Lower leg skin (tissue), 3 donors: ENCODE data around the gene ALX3.

Source experiments
- POLR2A ChIP-seq, 2 donors: fragments of 450-650 bp; IDR thresholded peaks; one replicate each; pipeline ENCODE4 v1.6.1; 2016 to 2017; ENCODE audit warnings: antibody characterized with exemption in 2 of 2, mild to moderate bottlenecking in 1 of 2, moderate library complexity in 1 of 2
- TF ChIP-seq, protein P1 (sequence below), 3 donors: fragments of 450-650 bp; IDR thresholded peaks; one replicate each; pipeline ENCODE4 v1.5.1; 2016; ENCODE audit warnings: antibody characterized with exemption in 3 of 3, mild to moderate bottlenecking in 3 of 3, moderate library complexity in 2 of 3

DNA sequence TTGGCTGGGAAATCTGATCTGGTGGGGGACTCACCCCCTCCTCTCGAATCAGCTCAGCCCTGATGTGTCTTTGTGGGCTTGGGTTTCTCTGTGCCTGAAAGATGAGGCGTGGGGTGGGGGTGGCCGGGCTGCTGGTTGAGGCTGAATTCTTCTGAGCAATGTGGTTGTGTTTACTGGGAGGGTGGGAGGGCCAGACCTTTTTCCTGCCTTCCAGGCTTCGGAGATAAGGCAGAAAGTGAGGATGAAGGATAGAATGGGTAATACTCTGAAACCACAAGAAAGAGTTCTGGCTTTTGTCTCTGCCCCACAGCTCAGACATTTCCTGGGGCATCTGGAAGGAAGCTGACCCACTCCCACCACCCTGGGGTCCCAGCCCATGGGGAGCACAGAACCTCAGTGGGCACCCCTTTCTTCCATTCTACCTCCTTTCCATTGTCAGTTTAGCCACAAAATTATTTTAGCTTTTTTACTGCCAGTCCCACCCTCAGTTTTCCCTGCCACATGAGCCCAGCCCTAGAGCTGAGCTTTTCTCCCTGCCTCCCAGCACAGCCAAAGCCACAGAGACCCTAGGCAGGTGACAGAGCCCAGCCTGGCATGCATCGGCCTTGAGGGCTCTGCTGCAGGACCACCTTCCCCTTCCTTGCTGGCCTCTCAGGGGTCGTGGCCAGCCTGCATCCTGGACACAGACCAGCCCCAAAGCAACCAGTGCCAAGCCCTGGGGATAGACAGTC is 11.2 kb downstream of the ALX3 start:
- TF ChIP-seq, protein P1, sequence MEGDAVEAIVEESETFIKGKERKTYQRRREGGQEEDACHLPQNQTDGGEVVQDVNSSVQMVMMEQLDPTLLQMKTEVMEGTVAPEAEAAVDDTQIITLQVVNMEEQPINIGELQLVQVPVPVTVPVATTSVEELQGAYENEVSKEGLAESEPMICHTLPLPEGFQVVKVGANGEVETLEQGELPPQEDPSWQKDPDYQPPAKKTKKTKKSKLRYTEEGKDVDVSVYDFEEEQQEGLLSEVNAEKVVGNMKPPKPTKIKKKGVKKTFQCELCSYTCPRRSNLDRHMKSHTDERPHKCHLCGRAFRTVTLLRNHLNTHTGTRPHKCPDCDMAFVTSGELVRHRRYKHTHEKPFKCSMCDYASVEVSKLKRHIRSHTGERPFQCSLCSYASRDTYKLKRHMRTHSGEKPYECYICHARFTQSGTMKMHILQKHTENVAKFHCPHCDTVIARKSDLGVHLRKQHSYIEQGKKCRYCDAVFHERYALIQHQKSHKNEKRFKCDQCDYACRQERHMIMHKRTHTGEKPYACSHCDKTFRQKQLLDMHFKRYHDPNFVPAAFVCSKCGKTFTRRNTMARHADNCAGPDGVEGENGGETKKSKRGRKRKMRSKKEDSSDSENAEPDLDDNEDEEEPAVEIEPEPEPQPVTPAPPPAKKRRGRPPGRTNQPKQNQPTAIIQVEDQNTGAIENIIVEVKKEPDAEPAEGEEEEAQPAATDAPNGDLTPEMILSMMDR (IDR thresholded peaks at IDR 0.05) = no peak
- TF ChIP-seq POLR2A (IDR thresholded peaks at IDR 0.05) = no peak
